IPS DF 6.9 (cell line): Measurements from ENCODE around the gene ATP1B3.
"Not testable (repeated sequence)": the region's sequence is repeated elsewhere in the genome, so short reads cannot be mapped to it uniquely, and the experiment has no call there.

Experiments
- DNase-seq: peaks from one replicate; pipeline ENCODE4 v3.0.0-alpha.2; 2013; ENCODE audit warnings: low read depth, low spot score
- H3K27ac ChIP-seq: one replicate; pipeline ENCODE4 v1.5.1; 2013; ENCODE audit warnings: low read length, control low read depth
- H3K27me3 ChIP-seq: 2 replicates; pipeline ENCODE4 v1.6.1; 2013; ENCODE audit warnings: mild to moderate bottlenecking, low read length; ENCODE audit not compliant: control insufficient read depth, insufficient read depth
- H3K36me3 ChIP-seq: 2 replicates; pipeline ENCODE4 v1.6.1; 2013; ENCODE audit warnings: low read length; ENCODE audit not compliant: control insufficient read depth, insufficient read depth
- H3K4me1 ChIP-seq: 2 replicates; pipeline ENCODE4 v1.6.1; 2013; ENCODE audit warnings: low read length; ENCODE audit not compliant: control insufficient read depth, insufficient read depth
- H3K4me3 ChIP-seq: 2 replicates; pipeline ENCODE4 v1.5.1; 2013; ENCODE audit warnings: mild to moderate bottlenecking, low read length
- H3K9me3 ChIP-seq: 2 replicates; pipeline ENCODE4 v1.6.1; 2013; ENCODE audit warnings: low read length, inconsistent platforms; ENCODE audit not compliant: control insufficient read depth, insufficient read depth
- WGBS: extraction: QIAGEN DNeasy Blood & Tissue Kit; methylation state at CpG from one replicate; pipeline ENCODE4 v1.1.7; 2013; ENCODE audit warnings: mixed read lengths, missing lambda C conversion rate; ENCODE audit not compliant: insufficient read length, insufficient coverage; 5-methylcytosine and 5-hydroxymethylcytosine counted together

Gene ATP1B3

DNA sequence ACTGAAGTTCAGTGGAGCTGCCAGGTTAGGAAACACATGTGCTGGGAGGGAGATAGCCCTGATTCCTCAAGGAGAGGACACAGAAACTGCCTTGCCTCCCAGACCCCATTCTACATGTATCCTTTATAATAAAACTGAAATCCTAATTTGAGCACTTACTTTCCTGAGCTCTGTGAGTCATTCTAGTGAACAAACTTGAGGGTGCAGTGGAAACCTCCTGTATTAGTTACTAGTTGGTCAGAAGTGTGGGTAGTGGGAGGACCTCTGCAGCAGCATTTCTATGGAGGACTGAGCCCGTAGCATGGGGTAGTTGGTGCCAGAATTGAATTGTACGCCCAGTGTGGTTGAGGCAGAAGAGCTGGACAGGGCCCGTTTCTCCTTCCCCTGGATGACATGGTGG lies 23.9 kb downstream of the ATP1B3 start:
- DNase-seq = no peak
- WGBS = no CpG with 5 or more reads among the region's 3 CpGs
- H3K27me3 ChIP-seq = no peaks in the 10 kb centered on the region
- H3K4me3 ChIP-seq = no peak overlapping the region
- no peaks in the 10 kb centered on the region for H3K4me1 ChIP-seq
- peaks cover 2% of the 10 kb centered on the region; the same call in 1 of the 2 replicates for H3K36me3 ChIP-seq
- no peak overlapping the region for H3K27ac ChIP-seq
- H3K9me3 ChIP-seq = no peaks in the 10 kb centered on the region

DNA sequence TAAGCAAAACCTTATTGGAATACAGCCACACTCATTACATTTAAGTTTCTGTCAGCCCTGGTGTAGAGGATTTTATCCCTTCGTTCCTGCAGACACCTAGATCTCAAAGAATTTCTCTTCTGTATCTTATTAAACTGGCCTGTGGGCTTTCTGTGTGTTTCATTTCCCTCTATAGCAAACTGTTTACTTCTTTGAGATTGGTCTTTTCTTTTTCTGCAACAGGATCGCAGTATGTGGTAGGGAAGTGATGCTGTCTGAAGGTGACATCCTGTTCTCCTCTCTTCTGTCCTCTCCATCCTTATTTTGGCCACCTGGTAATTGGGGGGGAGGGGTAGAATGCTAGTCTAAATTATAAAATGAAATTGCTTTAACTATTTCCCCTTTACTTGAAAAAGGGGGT lies 25.5 kb downstream of the ATP1B3 start:
- Histone ChIP-seq H3K4me3 (no peak overlapping the region), H3K36me3 (peaks cover 2% of the 10 kb centered on the region; the same call in 1 of the 2 replicates), H3K27me3 (no peaks in the 10 kb centered on the region), H3K4me1 (no peaks in the 10 kb centered on the region), H3K27ac (no peak overlapping the region), H3K9me3 (no peaks in the 10 kb centered on the region)
- DNase-seq = no peak
- no CpG with 5 or more reads among the region's 2 CpGs for WGBS

DNA sequence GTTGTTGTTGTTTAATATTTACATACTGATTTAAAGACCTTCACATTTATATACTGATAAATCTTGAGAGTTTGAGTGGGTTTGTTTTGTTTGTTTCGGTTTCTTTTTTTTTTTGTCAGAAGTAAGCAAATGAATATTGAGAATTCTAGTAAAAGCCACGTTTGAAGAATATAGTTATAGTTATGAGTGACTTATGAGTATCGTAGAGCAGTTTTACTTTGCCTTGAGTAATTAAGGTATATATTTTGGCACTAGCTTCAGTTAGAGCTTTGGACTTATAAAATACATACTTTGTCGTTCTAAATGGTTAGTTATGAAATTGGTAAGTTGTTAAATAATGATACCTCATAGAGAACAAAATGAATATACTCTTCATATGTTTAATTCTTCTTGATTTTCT lies 27.8 kb downstream of the ATP1B3 start:
- H3K4me1 ChIP-seq = no peaks in the 10 kb centered on the region
- H3K9me3 ChIP-seq = no peaks in the 10 kb centered on the region
- no peaks in the 10 kb centered on the region for H3K27me3 ChIP-seq
- DNase-seq = no peak
- H3K27ac ChIP-seq = no peak overlapping the region
- WGBS = 100% methylated on average over 1 of the region's 4 CpGs
- H3K4me3 ChIP-seq = no peak overlapping the region
- peaks cover 5% of the 10 kb centered on the region; the same call in 1 of the 2 replicates for H3K36me3 ChIP-seq

DNA sequence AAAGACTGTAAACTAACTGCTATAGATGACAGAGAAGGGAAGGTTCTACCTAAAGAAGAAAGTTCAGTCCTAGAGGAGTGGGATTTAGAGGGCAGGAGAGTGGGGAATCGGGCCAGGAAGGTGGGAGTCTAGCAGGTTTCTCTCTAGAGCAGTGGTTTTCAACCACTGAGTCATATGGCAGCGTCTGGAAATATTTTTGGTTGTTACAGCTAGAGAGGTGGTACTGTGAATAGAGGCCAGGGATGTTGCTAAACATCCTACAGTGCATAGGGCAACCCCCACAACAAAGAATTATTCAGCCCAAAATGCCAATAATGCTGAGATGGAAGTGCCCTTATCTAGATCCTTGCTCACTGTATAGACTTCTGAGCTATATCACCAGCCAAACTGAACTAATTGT lies 28.7 kb downstream of the ATP1B3 start:
- Histone ChIP-seq H3K27me3 (no peaks in the 10 kb centered on the region), H3K27ac (no peak overlapping the region), H3K36me3 (peaks cover 7% of the 10 kb centered on the region; the same call in 1 of the 2 replicates), H3K4me1 (no peaks in the 10 kb centered on the region), H3K4me3 (no peak overlapping the region), H3K9me3 (no peaks in the 10 kb centered on the region)
- WGBS = no CpG with 5 or more reads among the region's 2 CpGs
- no peak for DNase-seq

DNA sequence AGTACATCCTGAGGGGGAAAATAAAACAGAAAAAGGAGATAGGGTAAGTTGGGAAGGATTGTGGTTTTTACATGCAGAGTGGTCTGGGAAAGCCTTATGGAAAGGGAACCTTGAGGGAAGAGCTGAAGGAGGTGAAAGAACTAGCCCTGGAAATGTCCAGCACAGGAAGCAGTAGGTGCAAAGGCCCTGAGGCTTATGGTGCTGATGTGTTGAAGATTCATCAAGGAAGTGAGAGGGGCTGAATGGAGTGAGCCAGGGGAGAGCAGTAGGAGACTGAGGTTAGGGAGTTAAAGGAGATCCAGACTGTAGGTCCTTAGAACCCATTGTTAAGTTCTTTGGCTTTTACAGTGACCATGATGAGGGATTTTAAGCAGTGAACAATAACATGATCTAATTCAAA lies 33.0 kb downstream of the ATP1B3 start:
- H3K27me3 ChIP-seq = no peaks in the 10 kb centered on the region
- no peak overlapping the region for H3K4me3 ChIP-seq
- H3K27ac ChIP-seq = no peak overlapping the region
- H3K9me3 ChIP-seq = no peaks in the 10 kb centered on the region
- peaks cover 7% of the 10 kb centered on the region; the same call in 1 of the 2 replicates for H3K36me3 ChIP-seq
- no peaks in the 10 kb centered on the region for H3K4me1 ChIP-seq
- no peak for DNase-seq

DNA sequence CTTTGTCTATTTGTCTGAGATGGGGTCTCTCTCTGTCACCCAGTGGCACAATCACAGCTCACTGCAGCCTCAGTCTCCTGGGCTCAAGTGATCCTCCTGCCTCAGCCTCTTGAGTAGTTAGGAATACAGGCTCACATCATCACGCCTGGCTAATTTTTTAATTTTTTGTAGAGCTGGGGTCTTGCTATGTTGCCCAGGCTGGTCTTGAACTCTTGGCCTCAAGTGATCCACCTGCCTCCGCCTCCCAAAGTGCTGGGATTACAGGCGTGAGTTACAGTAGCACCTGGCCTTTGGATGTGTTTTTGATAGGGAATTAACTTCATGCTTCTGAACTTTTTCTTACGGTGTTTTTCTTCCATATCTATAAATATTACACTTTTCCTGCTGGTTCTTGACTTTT lies 33.5 kb downstream of the ATP1B3 start:
- not testable (repeated sequence) for H3K36me3 ChIP-seq, H3K27ac ChIP-seq, DNase-seq, H3K4me3 ChIP-seq, H3K4me1 ChIP-seq, H3K9me3 ChIP-seq, H3K27me3 ChIP-seq
- no CpG with 5 or more reads among the region's 4 CpGs for WGBS

DNA sequence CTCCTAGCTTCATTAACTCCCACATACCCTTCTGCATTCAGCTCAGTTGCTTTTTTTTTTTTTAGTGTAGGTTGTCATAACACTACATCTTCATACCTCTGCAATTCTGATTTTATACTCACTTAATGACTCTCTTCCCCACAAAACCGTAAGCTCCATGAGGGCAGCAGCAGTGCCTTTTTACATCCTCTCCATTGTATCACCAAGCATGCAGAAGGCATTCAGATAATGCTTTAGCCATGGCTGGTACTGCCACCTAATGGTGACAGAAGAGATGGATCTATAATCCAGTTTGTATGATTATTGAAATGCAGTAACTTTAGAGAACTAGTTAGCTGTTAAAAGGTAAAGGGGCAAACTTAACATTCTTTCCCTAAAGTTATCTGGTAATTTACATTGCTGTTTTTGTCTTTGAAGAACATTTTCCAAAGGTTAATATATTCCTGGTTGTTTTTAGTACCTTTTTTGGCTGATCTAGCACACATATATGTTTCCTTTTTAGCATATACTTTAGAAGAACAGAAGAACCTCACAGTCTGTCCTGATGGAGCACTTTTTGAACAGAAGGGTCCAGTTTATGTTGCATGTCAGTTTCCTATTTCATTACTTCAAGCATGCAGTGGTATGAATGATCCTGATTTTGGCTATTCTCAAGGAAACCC lies 36.8 kb downstream of the ATP1B3 start:
- WGBS = no CpG with 5 or more reads among the region's 1 CpG
- DNase-seq = no peak
- Histone ChIP-seq H3K4me3 (no peak overlapping the region), H3K27ac (no peak overlapping the region), H3K36me3 (peaks cover 5% of the 10 kb centered on the region; the same call in 1 of the 2 replicates), H3K9me3 (no peaks in the 10 kb centered on the region), H3K4me1 (no peaks in the 10 kb centered on the region), H3K27me3 (no peaks in the 10 kb centered on the region)

DNA sequence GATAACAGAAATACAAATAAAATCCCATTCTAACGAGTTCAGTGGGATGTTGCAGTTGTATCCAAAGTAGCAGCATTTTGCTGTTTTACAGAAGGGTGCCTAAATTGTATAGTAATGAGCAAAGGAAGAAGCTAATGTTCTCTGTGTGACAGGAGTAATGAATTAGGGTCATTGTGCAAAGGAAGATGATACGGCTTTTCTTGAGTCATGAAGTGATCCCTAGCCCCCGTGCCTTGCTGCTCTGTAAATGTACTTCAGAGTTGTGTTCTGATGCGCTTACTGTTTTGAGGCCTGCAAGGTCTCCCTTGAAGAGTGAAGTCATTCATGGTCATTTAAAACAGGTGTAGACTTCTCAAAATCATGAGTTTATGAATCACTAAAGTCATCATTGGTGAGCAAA lies 37.9 kb downstream of the ATP1B3 start:
- Histone ChIP-seq H3K36me3 (peaks cover 2% of the 10 kb centered on the region; the same call in 1 of the 2 replicates), H3K9me3 (no peaks in the 10 kb centered on the region), H3K4me1 (no peaks in the 10 kb centered on the region), H3K4me3 (no peak overlapping the region), H3K27ac (no peak overlapping the region), H3K27me3 (no peaks in the 10 kb centered on the region)
- DNase-seq = no peak
- WGBS = no CpG with 5 or more reads among the region's 4 CpGs

DNA sequence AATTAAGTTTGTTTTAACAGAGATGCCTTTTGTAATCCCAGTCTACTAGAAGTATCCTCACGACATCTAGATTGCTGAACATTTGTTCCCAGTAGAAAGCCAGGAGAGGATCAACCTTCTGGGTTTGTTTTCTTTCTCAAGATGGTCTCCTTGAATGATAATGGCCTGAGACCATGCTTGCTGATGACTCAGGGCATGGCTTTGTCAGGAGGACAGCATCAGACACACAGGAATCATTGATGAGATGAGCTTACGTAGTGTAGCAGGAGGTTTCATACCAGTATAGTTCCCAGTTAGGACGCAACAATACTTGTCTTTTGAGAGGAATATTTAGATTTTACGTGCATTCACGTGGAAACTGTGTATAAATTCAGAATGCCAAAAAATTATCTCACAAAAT lies 38.6 kb downstream of the ATP1B3 start:
- WGBS = no CpG with 5 or more reads among the region's 5 CpGs
- Histone ChIP-seq H3K27ac (no peak overlapping the region), H3K9me3 (no peaks in the 10 kb centered on the region), H3K27me3 (no peaks in the 10 kb centered on the region), H3K4me1 (no peaks in the 10 kb centered on the region), H3K4me3 (no peak overlapping the region), H3K36me3 (peaks cover 1% of the 10 kb centered on the region; the same call in 1 of the 2 replicates)
- no peak for DNase-seq

DNA sequence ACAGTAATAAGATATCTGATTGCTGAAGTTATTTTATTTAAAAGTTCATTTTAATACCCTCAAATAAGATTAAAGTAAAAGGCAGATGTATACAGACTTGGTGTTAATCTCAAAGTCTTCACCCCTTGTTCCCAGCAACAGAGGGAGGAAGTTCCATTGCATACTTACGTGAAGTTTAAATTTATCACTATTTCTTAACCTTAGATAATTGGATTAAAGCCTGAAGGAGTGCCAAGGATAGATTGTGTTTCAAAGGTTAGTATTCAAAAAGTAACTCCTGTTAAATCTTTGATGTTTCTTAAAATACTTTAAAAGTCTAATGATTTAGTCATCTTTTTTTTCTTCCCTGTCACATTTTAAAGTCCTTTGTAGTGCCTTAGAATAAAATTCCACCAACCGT lies 39.3 kb downstream of the ATP1B3 start:
- DNase-seq = no peak
- H3K27me3 ChIP-seq = no peaks in the 10 kb centered on the region
- no CpG with 5 or more reads among the region's 2 CpGs for WGBS
- H3K4me1 ChIP-seq = no peaks in the 10 kb centered on the region
- H3K9me3 ChIP-seq = no peaks in the 10 kb centered on the region
- no peak overlapping the region for H3K4me3 ChIP-seq
- H3K36me3 ChIP-seq = peaks cover 4% of the 10 kb centered on the region; the same call in 1 of the 2 replicates
- H3K27ac ChIP-seq = no peak overlapping the region

DNA sequence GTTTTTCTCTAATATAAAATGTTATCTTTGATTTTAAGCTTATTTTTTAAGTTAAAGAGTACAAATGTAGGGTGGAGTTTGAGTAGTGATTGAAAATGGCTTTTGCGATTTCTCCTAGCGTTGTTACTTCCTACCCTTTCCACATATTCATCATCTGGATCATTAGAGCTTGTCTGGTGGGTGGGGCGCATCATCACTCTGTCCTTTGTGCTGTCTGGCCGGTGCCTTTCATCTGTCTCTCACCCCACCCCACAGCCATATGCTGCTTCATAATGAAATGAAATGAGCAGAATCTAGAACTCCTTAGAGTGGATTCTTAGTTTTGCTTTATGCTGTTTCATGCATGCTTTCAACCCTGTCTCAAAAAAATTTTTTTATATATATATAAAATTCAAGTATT lies 44.3 kb downstream of the ATP1B3 start:
- no peak overlapping the region for H3K4me3 ChIP-seq
- no peaks in the 10 kb centered on the region for H3K27me3 ChIP-seq
- H3K9me3 ChIP-seq = no peaks in the 10 kb centered on the region
- H3K4me1 ChIP-seq = no peaks in the 10 kb centered on the region
- no CpG with 5 or more reads among the region's 4 CpGs for WGBS
- no peak overlapping the region for H3K27ac ChIP-seq
- no peak for DNase-seq
- peaks cover 6% of the 10 kb centered on the region; the same call in 1 of the 2 replicates for H3K36me3 ChIP-seq
